Measurements from ENCODE around the gene RBM47.

DNA sequence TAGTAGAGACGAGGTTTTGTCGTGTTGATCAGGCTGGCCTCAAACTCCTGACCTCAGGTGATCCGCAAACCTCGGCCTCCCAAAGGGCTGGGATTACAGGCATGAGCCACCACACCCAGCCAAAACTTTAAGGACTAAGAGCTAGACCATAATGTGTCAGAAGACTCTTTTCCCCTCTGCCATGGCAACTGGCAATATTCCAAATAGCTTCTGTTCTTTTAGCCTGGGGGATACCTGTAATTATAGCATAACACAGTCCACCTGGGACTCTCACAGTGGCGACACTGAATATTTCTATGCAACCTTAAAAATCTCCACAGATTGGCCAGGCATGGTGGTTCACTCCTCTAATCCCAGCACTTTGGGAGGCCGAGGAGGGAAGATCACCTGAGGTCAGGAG, 45.5 kb upstream of the RBM47 start:
- TF ChIP-seq CTCF (IDR thresholded peaks at IDR 0.05) (no peak), POLR2A (IDR thresholded peaks at IDR 0.05) (no peak)
